ENCODE results near the gene AFG1L.

The AFG1L gene

DNA sequence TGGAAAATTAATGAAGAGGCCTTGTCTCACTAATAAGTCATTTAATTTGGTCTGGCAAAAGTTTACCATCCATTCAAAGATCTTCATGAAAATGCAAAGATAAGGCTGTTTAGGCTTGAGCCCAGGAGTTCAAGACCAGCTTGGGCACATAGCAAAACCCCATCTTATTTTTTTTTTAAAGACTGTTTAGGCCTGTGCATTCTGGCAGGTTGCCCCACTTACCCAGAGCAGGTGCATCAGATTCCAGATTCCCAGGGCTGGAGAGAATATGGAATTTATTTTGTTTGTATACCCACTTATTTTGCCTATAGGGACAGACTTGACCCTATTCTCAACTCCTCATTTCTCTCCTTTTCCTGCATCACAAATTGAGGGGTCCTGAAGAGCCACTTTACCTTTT lies 271.6 kb downstream of the AFG1L start:
- Histone ChIP-seq H3K9me3 (ENCODE audit: control insufficient read depth, low read length) (no peaks in the 10 kb centered on the region), H3K36me3 (ENCODE audit: control insufficient read depth, insufficient read depth, low read length) (peaks cover 13% of the 10 kb centered on the region), H3K4me1 (ENCODE audit: control insufficient read depth, insufficient read depth, low read length) (no peaks in the 10 kb centered on the region), H3K27ac (ENCODE audit: insufficient read depth, low read depth, low read length, poor library complexity, severe bottlenecking) (no peak overlapping the region), H3K4me3 (ENCODE audit: insufficient read depth, low read depth, low read length) (no peak overlapping the region), H3K27me3 (ENCODE audit: control insufficient read depth, insufficient read depth, low read length, poor library complexity, severe bottlenecking) (peaks cover 36% of the 10 kb centered on the region)

DNA sequence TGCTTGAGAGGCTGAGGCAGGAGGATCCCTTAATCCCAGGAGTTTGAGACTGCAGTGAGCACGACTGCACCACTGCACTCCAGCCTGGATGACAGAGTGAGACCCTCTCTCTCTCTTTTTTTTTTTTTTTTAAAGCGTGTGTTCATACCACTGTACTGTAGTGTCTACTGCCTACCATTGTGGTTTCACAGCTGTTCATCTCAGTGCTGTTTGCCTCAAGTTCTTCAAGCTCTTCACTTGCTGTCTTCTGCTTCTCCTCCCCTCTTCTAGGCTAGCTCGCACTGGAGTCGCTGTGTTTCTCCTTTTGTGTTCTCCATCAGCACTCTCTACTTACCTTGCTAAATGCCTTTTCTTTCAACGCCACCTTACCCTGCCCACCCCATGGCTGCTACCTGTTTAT lies 273.2 kb downstream of the AFG1L start:
- Histone ChIP-seq H3K27me3 (ENCODE audit: control insufficient read depth, insufficient read depth, low read length, poor library complexity, severe bottlenecking) (peaks cover 19% of the 10 kb centered on the region), H3K4me3 (ENCODE audit: insufficient read depth, low read depth, low read length) (no peak overlapping the region), H3K36me3 (ENCODE audit: control insufficient read depth, insufficient read depth, low read length) (peaks cover 13% of the 10 kb centered on the region), H3K27ac (ENCODE audit: insufficient read depth, low read depth, low read length, poor library complexity, severe bottlenecking) (no peak overlapping the region), H3K4me1 (ENCODE audit: control insufficient read depth, insufficient read depth, low read length) (no peaks in the 10 kb centered on the region), H3K9me3 (ENCODE audit: control insufficient read depth, low read length) (no peaks in the 10 kb centered on the region)
- 91 to 93% methylated on average over 4 to 5 of the region's 5 CpGs for WGBS, 2 experiments

DNA sequence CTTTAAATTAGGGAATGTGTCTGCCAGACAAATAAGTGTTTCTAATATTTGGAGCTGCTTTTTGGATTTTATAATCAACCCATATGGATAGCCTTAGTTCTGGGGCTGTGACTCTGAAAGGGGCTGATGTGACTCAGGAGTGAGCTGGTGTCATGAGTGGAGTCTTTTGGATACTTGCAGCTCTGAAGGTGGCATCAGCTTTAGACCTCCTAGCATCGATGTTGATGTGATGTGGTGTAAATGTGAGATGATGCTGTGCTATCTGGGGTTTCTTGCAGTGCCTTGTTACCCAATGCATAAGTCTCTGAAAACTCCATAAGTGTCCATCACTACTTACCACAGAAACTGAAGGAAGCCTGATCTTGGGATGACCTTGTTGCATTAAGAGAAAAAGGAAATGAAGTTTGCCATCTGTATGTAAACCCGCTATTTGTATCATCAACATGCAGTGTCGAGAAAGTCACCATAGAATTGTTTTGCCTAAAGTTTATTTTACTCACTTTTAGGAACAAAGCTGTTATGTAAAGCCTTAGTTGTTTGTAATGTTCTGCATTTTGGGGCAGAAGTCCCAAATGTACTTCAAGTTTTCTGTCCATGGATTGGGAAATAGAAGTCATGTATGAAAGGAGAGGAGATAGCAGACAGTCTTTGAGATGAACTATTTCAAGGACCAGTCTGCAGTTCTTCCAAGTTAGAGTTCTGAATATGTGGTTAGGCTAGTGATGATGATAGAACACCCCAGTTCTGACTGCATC lies 273.9 kb downstream of the AFG1L start:
- Histone ChIP-seq H3K4me3 (ENCODE audit: insufficient read depth, low read depth, low read length) (no peak overlapping the region), H3K27me3 (ENCODE audit: control insufficient read depth, insufficient read depth, low read length, poor library complexity, severe bottlenecking) (peaks cover 13% of the 10 kb centered on the region), H3K36me3 (ENCODE audit: control insufficient read depth, insufficient read depth, low read length) (peaks cover 13% of the 10 kb centered on the region), H3K27ac (ENCODE audit: insufficient read depth, low read depth, low read length, poor library complexity, severe bottlenecking) (no peak overlapping the region), H3K4me1 (ENCODE audit: control insufficient read depth, insufficient read depth, low read length) (no peaks in the 10 kb centered on the region), H3K9me3 (ENCODE audit: control insufficient read depth, low read length) (no peaks in the 10 kb centered on the region)
- WGBS, 2 experiments: 90 to 95% methylated on average over 3 of the region's 3 CpGs

DNA sequence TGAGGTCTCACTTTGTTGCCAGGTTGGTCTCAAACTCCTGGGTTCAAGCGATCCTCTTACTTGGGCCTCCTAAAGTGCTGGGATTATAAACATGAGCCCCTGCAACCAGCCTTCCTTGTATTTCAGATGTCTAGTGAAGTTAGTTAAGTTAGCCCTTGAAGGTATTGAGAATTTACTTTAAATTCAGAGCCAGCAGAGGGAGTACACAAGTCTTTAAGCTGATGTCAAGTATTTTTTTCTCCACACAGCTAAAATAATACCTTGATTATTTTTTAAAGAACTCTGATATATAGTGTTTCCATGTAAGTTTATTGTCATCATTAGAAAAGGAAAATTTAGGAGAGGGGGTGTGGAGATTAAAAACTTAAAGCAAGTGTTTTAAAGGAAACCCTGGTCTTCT lies 275.7 kb downstream of the AFG1L start:
- H3K27ac ChIP-seq (ENCODE audit: insufficient read depth, low read depth, low read length, poor library complexity, severe bottlenecking): no peak overlapping the region
- peaks cover 13% of the 10 kb centered on the region for H3K36me3 ChIP-seq (ENCODE audit: control insufficient read depth, insufficient read depth, low read length)
- H3K27me3 ChIP-seq (ENCODE audit: control insufficient read depth, insufficient read depth, low read length, poor library complexity, severe bottlenecking): no peaks in the 10 kb centered on the region
- H3K4me1 ChIP-seq (ENCODE audit: control insufficient read depth, insufficient read depth, low read length): no peaks in the 10 kb centered on the region
- H3K9me3 ChIP-seq (ENCODE audit: control insufficient read depth, low read length): no peaks in the 10 kb centered on the region
- 89 to 97% methylated on average over 1 of the region's 1 CpG for WGBS, 2 experiments
- H3K4me3 ChIP-seq (ENCODE audit: insufficient read depth, low read depth, low read length): no peak overlapping the region

DNA sequence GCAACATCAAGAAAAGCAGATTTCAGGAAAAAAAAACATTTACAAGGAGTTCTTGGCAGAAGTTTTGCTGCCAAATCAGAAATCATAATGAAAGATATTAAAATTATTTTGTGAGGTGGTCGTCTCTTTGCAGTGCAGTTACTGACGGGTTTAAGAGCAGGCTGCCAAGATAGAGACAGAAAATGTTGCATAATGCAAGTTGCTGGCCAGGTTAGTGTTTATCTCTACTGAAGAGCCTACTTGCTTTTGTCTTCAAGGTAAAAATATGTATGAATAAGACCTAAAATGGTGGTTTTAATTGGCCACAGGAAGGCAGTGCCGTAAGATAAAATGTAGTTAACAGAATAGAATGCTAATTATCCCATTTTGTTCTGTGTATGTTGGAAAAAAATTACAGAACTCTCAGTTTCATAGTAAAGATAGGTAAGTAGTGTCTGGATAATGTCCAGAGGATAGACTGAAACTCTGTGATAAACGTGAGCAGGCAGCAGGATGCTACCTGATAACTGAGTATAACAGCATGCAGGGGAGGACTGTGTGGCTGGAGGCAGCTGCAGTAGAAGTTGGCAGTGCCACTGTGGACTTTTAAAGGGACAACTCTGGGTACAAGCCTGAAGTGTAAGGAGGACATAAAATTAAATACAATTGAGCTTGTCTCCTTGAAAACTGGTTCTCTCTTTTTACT lies 279.7 kb downstream of the AFG1L start:
- WGBS, 2 experiments: 90% methylated on average over 4 of the region's 4 CpGs
- no peaks in the 10 kb centered on the region for H3K27me3 ChIP-seq (ENCODE audit: control insufficient read depth, insufficient read depth, low read length, poor library complexity, severe bottlenecking)
- no peak overlapping the region for H3K27ac ChIP-seq (ENCODE audit: insufficient read depth, low read depth, low read length, poor library complexity, severe bottlenecking)
- no peaks in the 10 kb centered on the region for H3K4me1 ChIP-seq (ENCODE audit: control insufficient read depth, insufficient read depth, low read length)
- H3K4me3 ChIP-seq (ENCODE audit: insufficient read depth, low read depth, low read length): no peak overlapping the region
- peaks cover 3% of the 10 kb centered on the region for H3K36me3 ChIP-seq (ENCODE audit: control insufficient read depth, insufficient read depth, low read length)
- no peaks in the 10 kb centered on the region for H3K9me3 ChIP-seq (ENCODE audit: control insufficient read depth, low read length)
